Activated CD8-positive, alpha-beta memory T cell treated with anti-CD3 and anti-CD28 coated beads, Interleukin-2, amount 50 U/mL, for 48 hours (primary cell): ENCODE data around the gene HMBS.
"Not testable (repeated sequence)": the region's sequence is repeated elsewhere in the genome, so short reads cannot be mapped to it uniquely, and the experiment has no call there.

Experiments used
- DNase-seq: peaks from one replicate; pipeline ENCODE4 v3.0.0-alpha.2; 2020

HMBS gene

GRCh38 chr11:119121811-119122124 lies 37.1 kb downstream of the HMBS start:
- DNase-seq, result no peak

GRCh38 chr11:119125821-119126220 lies 41.1 kb downstream of the HMBS start:
- DNase-seq, result no peak

GRCh38 chr11:119126675-119127268 lies 42.1 kb downstream of the HMBS start:
- DNase-seq, result no peak

GRCh38 chr11:119130662-119131061 lies 46.0 kb downstream of the HMBS start:
- no peak for DNase-seq

GRCh38 chr11:119134389-119134978 lies 49.8 kb downstream of the HMBS start:
- no peak for DNase-seq

- not testable (repeated sequence) for DNase-seq
Measured at GRCh38 chr11:119139276-119139675, 54.6 kb downstream of the HMBS start.
